IMR-90 (cell line): ENCODE results near the gene CCL13. TPM values are rescaled to one million over a fixed set of nuclear protein-coding genes. Genes with fewer than 3 reads are reported as not detected.
A peak's percentile ranks its signal among the peaks of the same experiment; 100 is the strongest.

Experiments
- ATAC-seq: fragments of 200-7000 bp; cut with Tn5 transposase; 2 replicates; pipeline ENCODE4 v1.9.1; 2020; ENCODE audit warnings: low read depth, mild to moderate bottlenecking, moderate library complexity
- BruUV-seq: library from RNA; stranded (reverse); fragments of 400-500 nt; replicated peaks from 2 replicates; lab custom pipeline; 2021; lab: Mats Ljungman, UMichigan
- CTCF ChIA-PET: fragments of 300-600 bp; formaldehyde crosslinking; extraction: SDS; loops from one replicate; lab custom pipeline; 2021; ENCODE audit warnings: antibody characterized with exemption; lab: Yijun Ruan, JAX
- POLR2A ChIA-PET: fragments of 300-600 bp; sonication (Branson Sonifier 250); formaldehyde crosslinking; loops from one replicate; lab custom pipeline; 2022; ENCODE audit warnings: antibody characterized with exemption; ENCODE audit not compliant: unreplicated experiment; lab: Charles Lee
- DNase-seq: peaks from one replicate; pipeline ENCODE4 v3.0.0; 2013
- H2AFZ ChIP-seq: replicated peaks from 2 replicates; pipeline ENCODE3; 2013; ENCODE audit warnings: low read length, mild to moderate bottlenecking; ENCODE audit not compliant: poor library complexity
- H2AK5ac ChIP-seq: 2 replicates; pipeline ENCODE4 v1.6.1; 2013; ENCODE audit warnings: low read depth, low read length, inconsistent platforms
- H2AK9ac ChIP-seq: replicated peaks from 2 replicates; pipeline ENCODE3; 2013; ENCODE audit warnings: mild to moderate bottlenecking, low read depth, low read length, moderate library complexity; ENCODE audit not compliant: poor library complexity
- H2BK120ac ChIP-seq: 2 replicates; pipeline ENCODE4 v1.6.1; 2013; ENCODE audit warnings: low read depth, low read length, inconsistent platforms
- H2BK15ac ChIP-seq: 3 replicates; pipeline ENCODE4 v1.6.1; 2013; ENCODE audit warnings: low read depth, low read length, inconsistent platforms
- H2BK20ac ChIP-seq: 2 replicates; pipeline ENCODE4 v1.6.1; 2013; ENCODE audit warnings: low read depth, mild to moderate bottlenecking, inconsistent platforms, low read length, moderate library complexity
- H2BK5ac ChIP-seq: 2 replicates; pipeline ENCODE4 v1.6.1; 2013; ENCODE audit warnings: mild to moderate bottlenecking, low read depth, low read length, inconsistent platforms; ENCODE audit not compliant: poor library complexity, severe bottlenecking
- H3K14ac ChIP-seq: replicated peaks from 2 replicates; pipeline ENCODE4 v1.6.1; 2013; ENCODE audit warnings: low read depth, low read length, inconsistent platforms
- H3K18ac ChIP-seq: 2 replicates; pipeline ENCODE4 v1.6.1; 2013; ENCODE audit warnings: low read depth, low read length, control low read depth
- H3K23ac ChIP-seq: 2 replicates; pipeline ENCODE4 v1.6.1; 2013; ENCODE audit warnings: low read depth, low read length, inconsistent platforms
- H3K27ac ChIP-seq: 2 replicates; pipeline ENCODE4 v1.5.1; 2013; ENCODE audit warnings: mild to moderate bottlenecking, control low read depth, low read length; ENCODE audit not compliant: insufficient read depth
- H3K27me3 ChIP-seq: 2 replicates; pipeline ENCODE4 v1.6.1; 2013; ENCODE audit warnings: low read length; ENCODE audit not compliant: control insufficient read depth, insufficient read depth
- H3K36me3 ChIP-seq: 2 replicates; pipeline ENCODE4 v1.6.1; 2013; ENCODE audit warnings: low read length, mixed read lengths; ENCODE audit not compliant: control insufficient read depth, insufficient read depth
- H3K4ac ChIP-seq: 2 replicates; pipeline ENCODE4 v1.6.1; 2013; ENCODE audit warnings: low read depth, low read length, inconsistent platforms
- H3K4me1 ChIP-seq: 2 replicates; pipeline ENCODE4 v1.6.1; 2013; ENCODE audit warnings: low read length, mixed read lengths; ENCODE audit not compliant: control insufficient read depth, insufficient read depth
- H3K4me2 ChIP-seq: 2 replicates; pipeline ENCODE4 v1.6.1; 2013; ENCODE audit warnings: low read depth, mild to moderate bottlenecking, control low read depth, low read length, moderate library complexity
- H3K4me3 ChIP-seq: 2 replicates; pipeline ENCODE4 v1.5.1; 2013; ENCODE audit warnings: low read depth, mild to moderate bottlenecking, control low read depth, low read length, moderate library complexity; ENCODE audit not compliant: insufficient read depth
- H3K56ac ChIP-seq: 2 replicates; pipeline ENCODE4 v1.6.1; 2013; ENCODE audit warnings: low read length, inconsistent platforms; ENCODE audit not compliant: insufficient read depth; ENCODE audit errors: extremely low read depth
- H3K79me1 ChIP-seq, 2 experiments: 2 replicates each; pipeline ENCODE4 v1.6.1; 2013; ENCODE audit warnings: low read length in 2 of 2, inconsistent platforms in 1 of 2, low read depth in 1 of 2
- H3K9ac ChIP-seq: 2 replicates; pipeline ENCODE4 v1.6.1; 2013; ENCODE audit warnings: low read depth, low read length, control low read depth
- H3K9me1 ChIP-seq: 2 replicates; pipeline ENCODE4 v1.6.1; 2013; ENCODE audit warnings: low read length, inconsistent platforms; ENCODE audit not compliant: insufficient read depth
- H3K9me3 ChIP-seq: 2 replicates; pipeline ENCODE4 v1.6.1; 2013; ENCODE audit warnings: low read length; ENCODE audit not compliant: control insufficient read depth, insufficient read depth
- H4K20me1 ChIP-seq: 2 replicates; pipeline ENCODE4 v1.6.1; 2013; ENCODE audit warnings: low read length, inconsistent platforms; ENCODE audit not compliant: insufficient read depth
- H4K5ac ChIP-seq: 2 replicates; pipeline ENCODE4 v1.6.1; 2013; ENCODE audit warnings: mild to moderate bottlenecking, low read depth, low read length, control low read depth
- H4K8ac ChIP-seq, 2 experiments: 2 replicates each; pipeline ENCODE4 v1.6.1; 2013; ENCODE audit warnings: low read depth in 2 of 2, low read length in 2 of 2, control low read depth in 1 of 2, inconsistent platforms in 1 of 2
- H4K91ac ChIP-seq: 2 replicates; pipeline ENCODE4 v1.6.1; 2013; ENCODE audit warnings: low read depth, low read length, inconsistent platforms; ENCODE audit not compliant: insufficient read depth
- BHLHE40 ChIP-seq: fragments of 150-350 bp; IDR thresholded peaks from 2 replicates; pipeline ENCODE4 v1.6.1; 2016; ENCODE audit warnings: mild to moderate bottlenecking, low read depth, low read length
- CEBPB ChIP-seq: IDR thresholded peaks from 2 replicates; pipeline ENCODE4 v1.6.1; 2012; ENCODE audit warnings: low read depth, low read length, improper control_type of control experiment
- CHD1 ChIP-seq: IDR thresholded peaks from 2 replicates; pipeline ENCODE4 v1.6.1; 2012; ENCODE audit warnings: low read depth, low read length, improper control_type of control experiment
- CTCF ChIP-seq: conservative IDR thresholded peaks from 2 replicates; pipeline ENCODE4 v1.5.1; 2012; ENCODE audit warnings: mild to moderate bottlenecking, low read depth, low read length, improper control_type of control experiment
- ELK1 ChIP-seq: fragments of 150-350 bp; IDR thresholded peaks from 2 replicates; pipeline ENCODE4 v1.6.1; 2016; ENCODE audit warnings: low read depth, mild to moderate bottlenecking, low read length, moderate library complexity, borderline replicate concordance
- FOS ChIP-seq: fragments of 150-350 bp; IDR thresholded peaks from 2 replicates; pipeline ENCODE4 v1.6.1; 2016; ENCODE audit warnings: low read depth, low read length
- MAFK ChIP-seq: IDR thresholded peaks from 2 replicates; pipeline ENCODE4 v1.6.1; 2012; ENCODE audit warnings: low read depth, low read length, improper control_type of control experiment
- MAZ ChIP-seq: IDR thresholded peaks from 2 replicates; pipeline ENCODE4 v1.6.1; 2012; ENCODE audit warnings: low read depth, mild to moderate bottlenecking, low read length, improper control_type of control experiment, moderate library complexity, borderline replicate concordance
- MXI1 ChIP-seq: IDR thresholded peaks from 2 replicates; pipeline ENCODE4 v1.6.1; 2012; ENCODE audit warnings: low read depth, mild to moderate bottlenecking, low read length, moderate library complexity, borderline replicate concordance
- NFE2L2 ChIP-seq: fragments of 150-350 bp; IDR thresholded peaks from 2 replicates; pipeline ENCODE4 v1.6.1; 2016; ENCODE audit warnings: low read depth, mild to moderate bottlenecking, low read length
- POLR2A ChIP-seq: IDR thresholded peaks from 2 replicates; pipeline ENCODE4 v1.6.1; 2012; ENCODE audit warnings: mild to moderate bottlenecking, low read depth, low read length
- RAD21 ChIP-seq: IDR thresholded peaks from 2 replicates; pipeline ENCODE4 v1.6.1; 2012; ENCODE audit warnings: low read length, improper control_type of control experiment
- RCOR1 ChIP-seq: IDR thresholded peaks from 2 replicates; pipeline ENCODE4 v1.6.1; 2012; ENCODE audit warnings: mild to moderate bottlenecking, low read length, improper control_type of control experiment; ENCODE audit not compliant: insufficient replicate concordance
- RFX5 ChIP-seq: IDR thresholded peaks from 2 replicates; pipeline ENCODE4 v1.8.0; 2012; ENCODE audit warnings: low read depth, mild to moderate bottlenecking, low read length, moderate library complexity
- SMC3 ChIP-seq: fragments of 150-350 bp; IDR thresholded peaks from 2 replicates; pipeline ENCODE4 v1.6.1; 2016; ENCODE audit warnings: low read depth, mild to moderate bottlenecking, antibody characterized with exemption, low read length, moderate library complexity
- USF2 ChIP-seq: fragments of 150-350 bp; IDR thresholded peaks from 2 replicates; pipeline ENCODE4 v1.6.1; 2017; ENCODE audit warnings: mild to moderate bottlenecking, antibody characterized with exemption, low read length, low read depth
- WGBS, 2 experiments: methylation state at CpG; one replicate each; pipeline versions ENCODE4 v1.1.5 to v1.1.7; 2013; ENCODE audit warnings: missing lambda C conversion rate in 2 of 2; ENCODE audit not compliant: insufficient read length in 1 of 2; ENCODE audit errors: extremely low coverage in 2 of 2; 5-methylcytosine and 5-hydroxymethylcytosine counted together
- dilution Hi-C: fragments of 300-500 bp; cut with HindIII; formaldehyde crosslinking; loops from one replicate; pipeline ENCODE4 v1.14.3; 2018; ENCODE audit warnings: low sequenced_read_pairs; ENCODE audit not compliant: unreplicated experiment
- in situ Hi-C: fragments of 300-500 bp; cut with MboI; formaldehyde crosslinking; loops from 3 replicates; pipeline ENCODE4 v1.14.3; 2019; ENCODE audit warnings: low sequenced_read_pairs, inconsistent platforms, mixed read lengths
- intact Hi-C: fragments of 100-400 bp; cut with micrococcal nuclease; formaldehyde crosslinking; loops from 2 replicates; pipeline ENCODE4 v1.10.0; 2022
- polyA plus RNA-seq, 3 experiments: library from polyadenylated mRNA; depleted of rRNA; stranded (reverse); fragments of >200 nt; gene quantifications; 2 replicates each; pipeline ENCODE4 v1.2.3, GENCODE V29; 2012; ENCODE audit warnings: low replicate concordance in 1 of 3
- total RNA-seq: library from RNA; depleted of rRNA; stranded (reverse); fragments of >200 nt; gene quantifications from 2 replicates; pipeline ENCODE4 v1.2.3, GENCODE V29; 2012

The CCL13 gene
- total and polyA plus RNA-seq, 2 of the 4 experiments (the other 2 are of a cell fraction) = 0.18 TPM; not detected in 1

- Histone ChIP-seq H3K18ac (no peak overlapping the region; the same call in 1 of the 2 replicates), H3K4ac (no peak overlapping the region), H3K56ac (no peak overlapping the region), H2BK120ac (no peak overlapping the region), H3K4me3 (no peak overlapping the region), H2BK15ac (no peak overlapping the region), H2BK20ac (no peak overlapping the region), H3K23ac (no peak overlapping the region), H3K9me3 (no peaks in the 10 kb centered on the region), H3K27ac (no peak overlapping the region), H4K91ac (no peak overlapping the region), H2AFZ (no peak overlapping the region), H4K20me1 (no peaks in the 10 kb centered on the region; the same call in 1 of the 2 replicates), H2BK5ac (no peak overlapping the region), H3K4me1 (peaks cover 8% of the 10 kb centered on the region), H3K14ac (no peak overlapping the region), H3K27me3 (peaks cover 7% of the 10 kb centered on the region; the same call in 1 of the 2 replicates), H3K79me1 (no peaks in the 10 kb centered on the region), H3K9me1 (no peaks in the 10 kb centered on the region; the same call in 1 of the 2 replicates), H3K36me3 (no peaks in the 10 kb centered on the region), H4K5ac (no peak overlapping the region), H4K8ac (no peak overlapping the region), H2AK5ac (no peak overlapping the region), H3K4me2 (no peak overlapping the region; the same call in 1 of the 2 replicates), H2AK9ac (peak overlapping the region; percentile 14), H3K9ac (no peak overlapping the region)
- no CpG with 5 or more reads among the region's 5 CpGs for WGBS, 2 experiments
- no TSS peak for BruUV-seq
- intact Hi-C loops (no loop called here), dilution Hi-C loops (no loop called here), in situ Hi-C loops (no loop called here)
- POLR2A ChIA-PET = no interaction called here
- TF ChIP-seq NFE2L2 (no peak), USF2 (no peak), CEBPB (no peak), MAZ (no peak), CHD1 (no peak), RCOR1 (no peak), MAFK (no peak), CTCF (no peak), MXI1 (no peak), SMC3 (no peak), RFX5 (no peak), BHLHE40 (no peak), ELK1 (no peak), FOS (no peak), POLR2A (no peak), RAD21 (no peak)
- CTCF ChIA-PET = interaction anchor here (1.7 kb wide), 1 partner anchor 26 kb away, joined by 4 read pairs; no protein-coding TSS in a partner anchor
- ATAC-seq (no peak), DNase-seq (no peak)
Measured at GRCh38 chr17:34387566-34387965, 31.3 kb downstream of the CCL13 start.
